HEK293T (cell line): ENCODE measurements around the gene KLHL33.

Experiments used
- CTCF ChIA-PET: fragments of 350-600 bp; formaldehyde crosslinking; extraction: SDS; loops from one replicate; lab custom pipeline; 2021; ENCODE audit warnings: antibody characterized with exemption, inconsistent platforms; lab: Yijun Ruan, JAX
- POLR2A ChIA-PET: fragments of 350-600 bp; formaldehyde crosslinking; extraction: SDS; loops from one replicate; lab custom pipeline; 2020; ENCODE audit warnings: antibody characterized with exemption, inconsistent platforms; lab: Yijun Ruan, JAX
- DNase-seq: peaks from one replicate; pipeline ENCODE4 v3.0.0; 2012; ENCODE audit warnings: mixed read lengths; ENCODE audit errors: extremely low spot score
- ARNT ChIP-seq: fragments of 450-650 bp; IDR thresholded peaks from 2 replicates; pipeline ENCODE4 v1.6.1; 2017; ENCODE audit warnings: mild to moderate bottlenecking
- BHLHE40 ChIP-seq: fragments of 450-650 bp; IDR thresholded peaks from 2 replicates; pipeline ENCODE4 v1.6.1; 2016; ENCODE audit warnings: mild to moderate bottlenecking, moderate library complexity, borderline replicate concordance
- CTBP1 ChIP-seq: fragments of 450-650 bp; IDR thresholded peaks from 2 replicates; pipeline ENCODE4 v1.6.1; 2016; ENCODE audit warnings: borderline replicate concordance
- ELF4 ChIP-seq: fragments of 450-650 bp; IDR thresholded peaks from 2 replicates; pipeline ENCODE4 v1.6.1; 2017; ENCODE audit warnings: antibody characterized with exemption
- FOXA1 ChIP-seq: fragments of 450-650 bp; IDR thresholded peaks from 2 replicates; pipeline ENCODE4 v1.6.1; 2016; ENCODE audit warnings: mild to moderate bottlenecking
- FOXK2 ChIP-seq: fragments of 450-650 bp; IDR thresholded peaks from 2 replicates; pipeline ENCODE4 v1.6.1; 2016; ENCODE audit warnings: mild to moderate bottlenecking
- FOXM1 ChIP-seq: fragments of 450-650 bp; IDR thresholded peaks from 2 replicates; pipeline ENCODE4 v1.6.1; 2017; ENCODE audit warnings: mild to moderate bottlenecking, borderline replicate concordance
- HDGF ChIP-seq: fragments of 450-650 bp; IDR thresholded peaks from 2 replicates; pipeline ENCODE4 v1.6.1; 2017; ENCODE audit warnings: antibody characterized with exemption, borderline replicate concordance
- L3MBTL2 ChIP-seq: fragments of 450-650 bp; conservative IDR thresholded peaks from 2 replicates; pipeline ENCODE4 v1.6.1; 2016; ENCODE audit warnings: mild to moderate bottlenecking
- LEF1 ChIP-seq: fragments of 450-650 bp; IDR thresholded peaks from 2 replicates; pipeline ENCODE4 v1.6.1; 2017; ENCODE audit warnings: mild to moderate bottlenecking, borderline replicate concordance
- NFRKB ChIP-seq: fragments of 450-650 bp; IDR thresholded peaks from 2 replicates; pipeline ENCODE4 v1.6.1; 2016; ENCODE audit warnings: mild to moderate bottlenecking, moderate library complexity
- PKNOX1 ChIP-seq: fragments of 450-650 bp; IDR thresholded peaks from 2 replicates; pipeline ENCODE4 v1.6.1; 2016
- SP1 ChIP-seq: fragments of 450-650 bp; IDR thresholded peaks from 2 replicates; pipeline ENCODE4 v1.6.1; 2017
- SUZ12 ChIP-seq: fragments of 450-650 bp; IDR thresholded peaks from 2 replicates; pipeline ENCODE4 v1.6.1; 2016; ENCODE audit warnings: mild to moderate bottlenecking
- TARDBP ChIP-seq: fragments of 450-650 bp; IDR thresholded peaks from 2 replicates; pipeline ENCODE4 v1.6.1; 2016
- ZNF384 ChIP-seq: fragments of 450-650 bp; IDR thresholded peaks from 2 replicates; pipeline ENCODE4 v1.6.1; 2016

Gene KLHL33

GRCh38 chr14:20440465-20440864, 4.5 kb upstream of the KLHL33 start:
- ChIA-PET POLR2A (interaction anchor here (1.0 kb wide), 1 partner anchor 29 kb away, joined by 3 read pairs; no protein-coding TSS in a partner anchor), CTCF (no interaction called here)
- no peak for TF ChIP-seq ELF4
- no peak for TF ChIP-seq NFRKB
- TF ChIP-seq BHLHE40, result no peak
- no peak for TF ChIP-seq LEF1
- no peak for TF ChIP-seq ARNT
- no peak for TF ChIP-seq HDGF
- no peak for TF ChIP-seq TARDBP
- no peak for TF ChIP-seq L3MBTL2
- no peak for DNase-seq

GRCh38 chr14:20438664-20439063, 2.7 kb upstream of the KLHL33 start:
- TF ChIP-seq FOXK2 (no peak), L3MBTL2 (no peak), PKNOX1 (no peak), BHLHE40 (no peak), NFRKB (no peak), FOXM1 (no peak), CTBP1 (no peak), FOXA1 (no peak), ELF4 (no peak), SP1 (no peak), HDGF (no peak), ARNT (no peak), LEF1 (no peak), TARDBP (no peak), ZNF384 (no peak), SUZ12 (no peak)
- ChIA-PET CTCF (no interaction called here), POLR2A (interaction anchor here (1.1 kb wide), 1 partner anchor 16 kb away, joined by 3 read pairs; the partner anchor contains the start of genes APEX1 and OSGEP)
- DNase-seq, result no peak

GRCh38 chr14:20436363-20436755, 393 bp upstream of the KLHL33 start:
- DNase-seq, result no peak
- ChIA-PET CTCF (no interaction called here), POLR2A (interaction anchor here (3.8 kb wide), 1 partner anchor 19 kb away, joined by 12 read pairs; the partner anchor contains the start of genes APEX1 and OSGEP)
- TF ChIP-seq L3MBTL2 (no peak), BHLHE40 (no peak), ZNF384 (no peak), FOXA1 (no peak), NFRKB (no peak), CTBP1 (no peak), TARDBP (no peak), LEF1 (no peak), SP1 (no peak), SUZ12 (no peak)

GRCh38 chr14:20434701-20435581, 1.0 kb downstream of the KLHL33 start:
- CTCF ChIA-PET, result no interaction called here
- TF ChIP-seq SP1 (no peak), ARNT (no peak), CTBP1 (no peak), TARDBP (no peak), LEF1 (no peak), NFRKB (no peak), BHLHE40 (no peak), PKNOX1 (no peak), SUZ12 (no peak), FOXK2 (no peak), ELF4 (no peak), HDGF (no peak)
- no peak for DNase-seq
- POLR2A ChIA-PET, result interaction anchor here (0.5 to 3.8 kb wide), 3 partner anchors 19 to 27 kb away, joined by 3 to 12 read pairs (median 4); partner anchors contain the start of genes APEX1, OSGEP and PIP4P1

- TF ChIP-seq LEF1 (no peak), SUZ12 (no peak), CTBP1 (no peak), L3MBTL2 (no peak), FOXM1 (no peak), BHLHE40 (no peak), ARNT (no peak), NFRKB (no peak), HDGF (no peak), SP1 (no peak), ELF4 (no peak), FOXK2 (no peak), ZNF384 (no peak), TARDBP (no peak), PKNOX1 (no peak), FOXA1 (no peak)
- ChIA-PET CTCF (no interaction called here), POLR2A (interaction anchor here (0.8 to 1.4 kb wide), 4 partner anchors 14 to 32 kb away, joined by 3 to 6 read pairs (median 3); partner anchors contain the start of genes APEX1, OSGEP and PIP4P1)
- no peak for DNase-seq
These were observed 5.9 kb downstream of the KLHL33 start for GRCh38 chr14:20429801-20430669.
